HG02981 (cell line): Measurements from ENCODE around the gene CDHR2.
"Not testable (repeated sequence)": the region's sequence is repeated elsewhere in the genome, so short reads cannot be mapped to it uniquely, and the experiment has no call there.

Experiments
- ATAC-seq: cut with Tn5 transposase; IDR thresholded peaks from one replicate; pipeline ENCODE4 v1.9.1; 2021; ENCODE audit warnings: mild to moderate bottlenecking, moderate library complexity; ENCODE audit not compliant: unreplicated experiment

CDHR2 gene

DNA sequence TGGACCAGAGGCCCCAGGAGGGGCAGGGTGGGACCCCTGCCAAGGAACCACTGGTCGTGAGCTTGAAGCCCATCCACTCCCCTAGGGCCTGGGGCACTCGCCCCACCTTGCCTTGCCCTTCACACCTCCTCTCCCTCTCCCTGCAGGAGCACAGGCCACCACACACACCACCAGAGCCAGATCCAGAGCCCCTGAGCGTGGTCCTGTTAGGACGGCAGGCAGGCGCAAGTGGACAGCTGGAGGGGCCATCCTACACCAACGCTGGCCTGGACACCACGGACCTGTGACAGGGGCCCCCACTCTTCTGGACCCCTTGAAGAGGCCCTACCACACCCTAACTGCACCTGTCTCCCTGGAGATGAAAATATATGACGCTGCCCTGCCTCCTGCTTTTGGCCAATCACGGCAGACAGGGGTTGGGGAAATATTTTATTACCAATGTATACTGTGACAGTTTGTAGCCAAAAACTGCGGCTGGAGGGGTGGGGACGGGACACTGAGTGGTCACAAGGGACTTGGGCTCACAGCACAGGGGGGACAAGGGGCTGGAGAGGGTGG lies 46.3 kb downstream of the CDHR2 start:
- no peak for ATAC-seq

DNA sequence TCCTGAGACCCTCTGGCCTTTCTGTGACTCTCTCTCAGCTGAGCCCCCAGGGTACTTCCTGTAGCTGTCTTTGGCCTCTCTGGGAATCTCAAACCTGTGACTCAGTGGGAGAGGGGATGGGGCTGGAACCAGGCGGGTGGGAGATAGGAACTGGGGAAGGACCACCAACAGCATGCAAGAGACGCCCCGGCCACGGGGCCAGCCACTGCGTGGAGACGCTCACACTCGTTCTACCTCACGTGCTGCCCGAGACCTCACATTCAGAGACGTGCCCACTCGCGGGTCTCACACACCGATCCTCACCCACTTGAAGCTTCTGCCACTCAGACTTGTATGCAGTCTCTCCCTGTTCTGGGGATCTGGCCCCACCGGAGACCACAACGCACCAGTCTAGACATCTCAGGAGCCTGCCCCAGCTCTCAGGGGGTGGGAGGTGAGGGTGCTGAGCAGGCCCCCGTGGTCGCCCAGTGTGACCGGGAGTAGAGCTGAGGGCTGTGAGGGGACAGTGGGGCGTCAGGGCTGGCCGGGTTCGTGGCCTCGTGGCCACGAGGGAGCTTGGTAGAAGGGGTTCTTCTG lies 47.0 kb downstream of the CDHR2 start:
- no peak for ATAC-seq

- ATAC-seq: peak; percentile 67
Measured at GRCh38 chr5:176596689-176597416, 47.7 kb downstream of the CDHR2 start.

- no peak for ATAC-seq
Measured at GRCh38 chr5:176597417-176598389, 48.6 kb downstream of the CDHR2 start.

DNA sequence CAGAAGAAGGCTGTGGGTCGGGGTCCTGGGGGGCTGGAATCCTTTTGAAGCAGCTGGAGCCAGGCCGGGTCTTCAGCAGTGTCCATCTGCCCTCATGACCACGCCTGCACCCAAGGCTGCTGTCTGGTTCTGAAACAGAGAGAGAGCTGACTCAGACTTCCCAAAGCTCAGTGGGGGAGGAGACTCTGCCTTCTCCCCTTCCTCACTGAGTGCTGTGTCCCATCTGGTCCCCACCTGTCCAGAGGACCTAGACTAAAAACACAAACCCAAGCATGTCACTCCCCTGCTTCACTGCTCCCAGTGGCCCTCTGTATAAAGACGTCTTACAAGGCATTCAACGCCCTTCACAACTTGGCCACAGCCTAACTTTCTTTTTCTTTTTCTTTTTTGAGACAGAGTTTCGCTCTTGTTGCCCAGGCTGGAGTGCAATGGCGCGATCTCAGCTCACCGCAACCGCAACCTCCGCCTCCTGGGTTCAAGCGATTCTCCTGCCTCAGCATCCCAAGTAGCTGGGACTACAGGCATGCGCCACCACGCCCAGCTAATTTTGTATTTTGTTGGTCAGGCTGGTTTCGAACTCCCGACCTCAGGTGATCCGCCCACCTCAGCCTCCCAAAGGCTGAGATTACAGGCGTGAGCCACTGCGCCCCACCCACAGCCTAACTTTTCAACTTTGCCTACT lies 50.7 kb downstream of the CDHR2 start:
- not testable (repeated sequence) for ATAC-seq

DNA sequence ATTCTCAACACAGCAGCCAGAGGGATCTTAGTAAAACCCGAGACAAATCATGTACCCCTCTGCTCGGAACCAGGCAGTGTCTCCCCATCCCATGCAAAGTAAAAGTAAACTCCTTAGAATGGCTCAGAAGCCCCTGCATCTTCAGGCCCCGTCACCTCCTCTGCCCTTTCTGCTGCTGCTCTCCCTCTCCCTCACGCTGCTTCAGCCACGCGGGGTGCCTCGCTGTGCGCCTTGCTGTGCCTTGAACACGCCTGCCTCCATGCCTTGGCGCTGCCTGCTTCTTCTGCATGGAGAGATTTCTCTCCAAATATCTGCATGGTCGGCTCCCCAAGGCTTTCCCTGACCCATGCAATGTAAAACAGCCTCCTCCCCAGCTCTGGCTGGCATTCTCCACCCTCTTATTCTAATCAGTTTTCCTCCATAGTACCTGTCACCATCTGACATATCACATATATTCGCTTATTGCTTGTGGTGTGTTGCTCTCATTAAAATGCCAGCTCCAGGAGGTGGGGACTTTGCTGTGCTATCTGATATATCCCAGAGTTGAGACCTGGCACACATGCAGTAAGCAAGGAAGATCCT lies 52.9 kb downstream of the CDHR2 start:
- ATAC-seq: no peak

DNA sequence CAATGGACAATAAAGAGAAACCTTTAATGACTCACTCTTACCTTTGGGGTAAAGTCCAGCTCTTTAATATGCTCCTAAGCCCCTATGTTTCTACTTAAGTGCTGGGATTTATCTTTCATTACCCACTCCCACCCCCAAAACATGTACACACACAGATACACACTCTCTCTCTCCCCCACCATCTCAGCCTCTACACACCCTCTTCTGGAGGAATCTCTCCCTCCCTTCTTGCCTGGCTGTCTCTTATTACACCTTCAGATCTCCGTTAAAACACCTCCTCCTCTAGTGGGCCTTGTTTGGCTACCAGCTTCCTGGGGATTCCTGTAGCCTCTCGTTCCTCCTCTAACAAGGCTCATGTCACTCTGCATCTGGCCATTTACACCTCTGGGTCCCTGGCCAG lies 53.9 kb downstream of the CDHR2 start:
- ATAC-seq: no peak

- ATAC-seq: no peak
Measured at GRCh38 chr5:176606032-176606431, 56.9 kb downstream of the CDHR2 start.

GRCh38 chr5:176606875-176607274 lies 57.7 kb downstream of the CDHR2 start:
- ATAC-seq: no peak

- ATAC-seq: no peak
Measured at GRCh38 chr5:176608142-176608705, 59.1 kb downstream of the CDHR2 start.

- peak; percentile 24 for ATAC-seq
Measured at GRCh38 chr5:176608937-176609723, 60.0 kb downstream of the CDHR2 start.

DNA sequence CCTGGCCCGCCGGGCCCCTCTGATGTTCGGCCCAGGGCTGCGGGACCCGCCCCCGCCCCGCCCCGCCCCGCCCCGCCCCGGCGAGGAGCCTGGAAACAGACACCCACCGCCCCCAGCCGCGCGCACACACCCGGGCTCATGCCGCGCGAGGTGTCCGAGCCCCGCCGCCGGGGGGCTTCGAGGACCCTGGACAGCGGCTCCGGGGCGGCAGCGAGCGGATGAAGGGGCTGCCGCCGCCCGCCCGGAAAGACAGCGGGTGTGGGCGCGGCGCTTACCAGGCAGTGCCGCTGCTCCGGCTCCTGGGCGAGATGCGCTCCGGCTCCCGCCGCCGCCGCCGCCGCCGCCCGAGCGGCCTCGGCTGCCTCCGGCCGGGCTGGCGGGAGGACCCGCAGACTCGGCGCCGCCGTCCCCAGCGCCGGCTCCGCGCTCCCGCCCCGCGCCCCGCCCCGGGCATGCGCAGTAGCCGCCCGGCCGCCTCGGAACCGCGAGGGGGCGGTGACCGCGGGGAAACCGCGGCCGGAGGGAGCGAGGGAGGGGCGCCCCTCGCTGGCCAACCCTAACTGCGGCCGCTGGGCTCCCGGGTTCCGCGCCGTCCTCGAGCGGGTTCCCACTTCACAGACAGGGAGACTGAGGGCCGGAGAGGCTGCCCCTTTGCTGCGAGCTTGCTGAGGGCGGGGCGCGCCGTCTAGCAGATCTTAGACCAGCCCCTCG lies 60.7 kb downstream of the CDHR2 start, which contains the start of gene GPRIN1:
Gene GPRIN1, minus strand, starts transcription at position 433 of the 711 bp plus-strand sequence. CDS start 10,322 bp downstream, outside the sequence.
- peak; percentile 69 for ATAC-seq

- ATAC-seq: no peak
Measured at GRCh38 chr5:176610435-176610773, 61.3 kb downstream of the CDHR2 start.

- no peak for ATAC-seq
Measured at GRCh38 chr5:176611435-176611834, 62.3 kb downstream of the CDHR2 start.

DNA sequence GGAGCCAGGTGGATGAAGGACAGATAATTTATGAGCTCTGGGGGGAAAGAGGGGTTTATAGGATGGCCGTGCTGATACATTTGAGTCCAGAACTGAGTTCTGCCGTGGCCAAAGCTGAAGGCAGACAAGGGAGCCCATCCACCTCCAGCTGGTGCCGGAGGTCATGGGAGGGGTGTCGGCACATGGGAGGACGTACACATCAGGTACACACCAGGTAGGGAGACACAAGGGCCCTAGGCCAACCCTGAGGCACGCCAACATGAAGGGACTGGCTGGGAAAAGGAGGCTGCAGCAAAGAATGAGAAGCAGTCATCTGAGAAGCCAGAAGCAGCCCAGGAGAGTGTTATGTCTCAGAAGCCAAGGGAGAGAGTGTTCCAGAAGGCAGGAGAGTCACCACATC lies 62.9 kb downstream of the CDHR2 start:
- ATAC-seq: no peak

- ATAC-seq: no peak
Measured at GRCh38 chr5:176612855-176613254, 63.7 kb downstream of the CDHR2 start.

DNA sequence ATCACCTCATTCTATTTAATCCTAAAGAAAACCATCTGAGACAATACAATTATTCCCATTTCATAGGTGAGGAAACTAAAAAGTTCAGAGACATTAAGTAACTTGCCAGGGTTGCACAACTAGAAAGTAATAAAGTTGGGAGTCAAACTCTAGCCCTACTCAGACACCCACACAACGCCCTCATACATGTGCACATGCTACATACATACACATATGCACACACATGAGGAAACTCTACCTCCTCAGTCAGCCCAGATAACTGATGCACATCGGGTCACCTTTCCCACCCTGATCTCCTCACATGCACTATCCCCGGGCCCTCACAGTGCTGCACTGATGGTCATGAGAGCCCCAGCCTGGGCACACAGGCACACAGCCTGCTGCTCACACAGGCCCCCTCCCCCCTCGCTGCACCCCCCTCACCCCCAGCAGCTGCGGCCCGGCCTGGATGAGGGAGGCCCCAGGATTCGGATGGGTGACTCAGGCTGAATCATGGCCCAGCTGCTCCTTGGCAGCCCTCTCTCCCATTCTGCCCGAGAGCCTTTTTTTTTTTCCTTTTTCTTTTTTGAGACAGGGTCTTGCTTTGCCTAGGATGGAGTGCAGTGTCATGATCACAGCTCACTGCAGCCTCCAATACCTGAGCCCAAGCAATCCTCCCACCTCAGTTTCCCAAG lies 65.8 kb downstream of the CDHR2 start:
- ATAC-seq: no peak

DNA sequence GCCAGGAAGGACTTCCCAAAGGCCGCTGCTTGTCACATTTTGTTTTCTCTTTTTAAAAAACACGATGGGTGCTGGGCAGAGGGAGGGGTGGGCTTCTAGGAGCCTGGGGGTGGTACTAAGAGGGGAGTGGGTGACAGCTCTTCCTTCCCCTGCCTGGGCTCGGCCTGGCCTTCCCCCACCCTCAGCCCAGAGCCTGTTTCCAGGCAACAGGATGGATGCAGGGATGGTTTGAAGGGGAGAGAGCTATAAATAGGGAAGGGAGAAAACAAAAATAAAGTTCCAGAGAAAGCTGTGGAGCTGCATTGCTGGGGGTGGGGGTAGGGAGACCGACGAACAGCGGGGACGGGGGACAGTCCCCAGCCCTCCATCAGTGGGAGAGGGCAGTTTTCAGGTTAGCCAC lies 67.4 kb downstream of the CDHR2 start:
- ATAC-seq: no peak
